K562 (cell line): Measurements from ENCODE around the gene MYO10. TPM values are rescaled to one million over a fixed set of nuclear protein-coding genes. Genes with fewer than 3 reads are reported as not detected.

ENCODE experiments used
- GTF2E2 ChIP-seq: fragments of 200-800 bp; sonication (Bioruptor generic); IDR thresholded peaks from 2 replicates; pipeline ENCODE4 v1.6.1; 2016; ENCODE audit warnings: missing genetic modification characterization, missing compliant biosample characterization
- PPARD ChIP-seq: fragments of 250-450 bp; sonication (Bioruptor Pico); IDR thresholded peaks from 2 replicates; pipeline ENCODE4 v1.8.0; 2022; ENCODE audit warnings: inconsistent platforms, mild to moderate bottlenecking, moderate library complexity
- polyA plus RNA-seq, 8 experiments: library from polyadenylated mRNA; depleted of rRNA in 4 of 8; stranded (reverse) in 5 of 8; unstranded in 3 of 8; fragments of >200 nt; fragmentation: Nextera tagmentation in 2 of 8; fragmentation: Illumina TruSeq in 1 of 8; extraction: Ambion mirVana in 2 of 8; extraction: Trizol in 1 of 8; gene quantifications; 2 replicates each; pipeline versions ENCODE4 v1.2.1 to v1.2.3, GENCODE V29; 2011 to 2014; ENCODE audit warnings: inconsistent platforms in 1 of 8, missing spikeins in 1 of 8
- total RNA-seq, 7 experiments: library from RNA; depleted of rRNA in 6 of 7; stranded (reverse); fragments of >200 nt in 6 of 7; fragmentation: Illumina TruSeq in 2 of 7; extraction: Trizol in 2 of 7; gene quantifications; 2 replicates each; pipeline versions ENCODE4 v1.2.1 to v1.2.3, GENCODE V29; 2011 to 2021; ENCODE audit warnings: low replicate concordance in 1 of 7
- TF ChIP-seq, protein P1 (sequence below): sonication (generic); formaldehyde crosslinking; IDR thresholded peaks from 2 replicates; pipeline ENCODE4 v1.8.0; 2023; ENCODE audit warnings: mild to moderate bottlenecking, missing genetic modification reagents
- TF ChIP-seq, protein P2 (sequence below): fragments of 250-450 bp; sonication (Bioruptor Pico); IDR thresholded peaks from 2 replicates; pipeline ENCODE4 v1.5.1; 2021; ENCODE audit warnings: mild to moderate bottlenecking
- TF ChIP-seq, protein P3 (sequence below): sonication (generic); formaldehyde crosslinking; IDR thresholded peaks from 2 replicates; pipeline ENCODE4 v1.8.0; 2022; ENCODE audit warnings: mild to moderate bottlenecking, missing genetic modification reagents

The MYO10 gene
- total and polyA plus RNA-seq, 9 of the 15 experiments (the other 6 are each of a cell fraction or from before 2014, with no cell fraction given), result 0.04 to 0.24 TPM; not detected in 7

DNA sequence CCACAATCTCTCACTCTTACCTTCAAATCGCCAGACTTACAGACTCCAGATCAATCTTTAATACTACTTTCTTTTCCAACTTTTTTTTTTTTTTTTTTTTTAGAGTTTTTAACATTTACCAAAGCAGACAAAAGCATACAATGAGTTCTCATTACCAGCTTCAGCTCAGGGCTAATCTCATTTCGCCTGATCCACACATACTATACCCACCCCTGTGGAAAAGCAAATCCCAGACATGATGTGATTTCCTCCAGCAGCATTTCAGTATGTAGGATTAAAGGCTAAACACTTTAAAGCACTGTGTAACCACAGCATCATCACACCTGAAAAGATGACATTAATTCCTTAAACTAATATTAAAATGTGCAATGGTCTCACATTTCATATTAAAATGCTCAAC, 180.4 kb downstream of the MYO10 start (continued):
- TF ChIP-seq, protein P1, sequence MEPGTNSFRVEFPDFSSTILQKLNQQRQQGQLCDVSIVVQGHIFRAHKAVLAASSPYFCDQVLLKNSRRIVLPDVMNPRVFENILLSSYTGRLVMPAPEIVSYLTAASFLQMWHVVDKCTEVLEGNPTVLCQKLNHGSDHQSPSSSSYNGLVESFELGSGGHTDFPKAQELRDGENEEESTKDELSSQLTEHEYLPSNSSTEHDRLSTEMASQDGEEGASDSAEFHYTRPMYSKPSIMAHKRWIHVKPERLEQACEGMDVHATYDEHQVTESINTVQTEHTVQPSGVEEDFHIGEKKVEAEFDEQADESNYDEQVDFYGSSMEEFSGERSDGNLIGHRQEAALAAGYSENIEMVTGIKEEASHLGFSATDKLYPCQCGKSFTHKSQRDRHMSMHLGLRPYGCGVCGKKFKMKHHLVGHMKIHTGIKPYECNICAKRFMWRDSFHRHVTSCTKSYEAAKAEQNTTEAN (CRISPR knock-in tag), result no peak
- TF ChIP-seq GTF2E2 (tag) (no peak), PPARD (CRISPR knock-in tag) (no peak)
- TF ChIP-seq, protein P2, sequence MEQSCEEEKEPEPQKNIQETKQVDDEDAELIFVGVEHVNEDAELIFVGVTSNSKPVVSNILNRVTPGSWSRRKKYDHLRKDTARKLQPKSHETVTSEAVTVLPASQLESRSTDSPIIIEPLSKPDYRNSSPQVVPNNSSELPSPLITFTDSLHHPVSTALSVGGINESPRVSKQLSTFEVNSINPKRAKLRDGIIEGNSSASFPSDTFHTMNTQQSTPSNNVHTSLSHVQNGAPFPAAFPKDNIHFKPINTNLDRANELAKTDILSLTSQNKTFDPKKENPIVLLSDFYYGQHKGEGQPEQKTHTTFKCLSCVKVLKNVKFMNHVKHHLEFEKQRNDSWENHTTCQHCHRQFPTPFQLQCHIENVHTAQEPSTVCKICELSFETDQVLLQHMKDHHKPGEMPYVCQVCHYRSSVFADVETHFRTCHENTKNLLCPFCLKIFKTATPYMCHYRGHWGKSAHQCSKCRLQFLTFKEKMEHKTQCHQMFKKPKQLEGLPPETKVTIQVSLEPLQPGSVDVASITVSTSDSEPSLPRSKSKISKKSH, result no peak
- TF ChIP-seq, protein P3, sequence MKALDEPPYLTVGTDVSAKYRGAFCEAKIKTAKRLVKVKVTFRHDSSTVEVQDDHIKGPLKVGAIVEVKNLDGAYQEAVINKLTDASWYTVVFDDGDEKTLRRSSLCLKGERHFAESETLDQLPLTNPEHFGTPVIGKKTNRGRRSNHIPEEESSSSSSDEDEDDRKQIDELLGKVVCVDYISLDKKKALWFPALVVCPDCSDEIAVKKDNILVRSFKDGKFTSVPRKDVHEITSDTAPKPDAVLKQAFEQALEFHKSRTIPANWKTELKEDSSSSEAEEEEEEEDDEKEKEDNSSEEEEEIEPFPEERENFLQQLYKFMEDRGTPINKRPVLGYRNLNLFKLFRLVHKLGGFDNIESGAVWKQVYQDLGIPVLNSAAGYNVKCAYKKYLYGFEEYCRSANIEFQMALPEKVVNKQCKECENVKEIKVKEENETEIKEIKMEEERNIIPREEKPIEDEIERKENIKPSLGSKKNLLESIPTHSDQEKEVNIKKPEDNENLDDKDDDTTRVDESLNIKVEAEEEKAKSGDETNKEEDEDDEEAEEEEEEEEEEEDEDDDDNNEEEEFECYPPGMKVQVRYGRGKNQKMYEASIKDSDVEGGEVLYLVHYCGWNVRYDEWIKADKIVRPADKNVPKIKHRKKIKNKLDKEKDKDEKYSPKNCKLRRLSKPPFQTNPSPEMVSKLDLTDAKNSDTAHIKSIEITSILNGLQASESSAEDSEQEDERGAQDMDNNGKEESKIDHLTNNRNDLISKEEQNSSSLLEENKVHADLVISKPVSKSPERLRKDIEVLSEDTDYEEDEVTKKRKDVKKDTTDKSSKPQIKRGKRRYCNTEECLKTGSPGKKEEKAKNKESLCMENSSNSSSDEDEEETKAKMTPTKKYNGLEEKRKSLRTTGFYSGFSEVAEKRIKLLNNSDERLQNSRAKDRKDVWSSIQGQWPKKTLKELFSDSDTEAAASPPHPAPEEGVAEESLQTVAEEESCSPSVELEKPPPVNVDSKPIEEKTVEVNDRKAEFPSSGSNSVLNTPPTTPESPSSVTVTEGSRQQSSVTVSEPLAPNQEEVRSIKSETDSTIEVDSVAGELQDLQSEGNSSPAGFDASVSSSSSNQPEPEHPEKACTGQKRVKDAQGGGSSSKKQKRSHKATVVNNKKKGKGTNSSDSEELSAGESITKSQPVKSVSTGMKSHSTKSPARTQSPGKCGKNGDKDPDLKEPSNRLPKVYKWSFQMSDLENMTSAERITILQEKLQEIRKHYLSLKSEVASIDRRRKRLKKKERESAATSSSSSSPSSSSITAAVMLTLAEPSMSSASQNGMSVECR, result no peak
- TF ChIP-seq, all 486 proteins: peak for 0
